Subcutaneous abdominal adipose tissue (tissue), 5 donors: ENCODE data around the gene MED16.
"Not testable (repeated sequence)": the region's sequence is repeated elsewhere in the genome, so short reads cannot be mapped to it uniquely, and the experiment has no call there.

Experiments used
- H3K27ac ChIP-seq: one replicate; pipeline ENCODE4 v1.7.0; 2013; ENCODE audit warnings: low read depth, mild to moderate bottlenecking, inconsistent platforms, low read length, moderate library complexity
- H3K27me3 ChIP-seq, 5 donors: one replicate each; pipeline ENCODE4 v1.7.0; 2013; ENCODE audit warnings: low read length in 5 of 5, inconsistent platforms in 1 of 5; ENCODE audit not compliant: control insufficient read depth in 5 of 5, insufficient read depth in 4 of 5
- H3K36me3 ChIP-seq, 5 donors: one replicate each; pipeline ENCODE4 v1.7.0; 2013; ENCODE audit warnings: low read length in 5 of 5; ENCODE audit not compliant: control insufficient read depth in 5 of 5, insufficient read depth in 5 of 5
- H3K4me1 ChIP-seq, 5 donors: one replicate each; pipeline ENCODE4 v1.7.0; 2013; ENCODE audit warnings: low read length in 5 of 5, mild to moderate bottlenecking in 3 of 5, moderate library complexity in 1 of 5; ENCODE audit not compliant: control insufficient read depth in 5 of 5, insufficient read depth in 5 of 5
- H3K4me3 ChIP-seq, 5 donors: one replicate each; pipeline ENCODE4 v1.7.0; 2013; ENCODE audit warnings: low read length in 5 of 5, low read depth in 1 of 5
- H3K9ac ChIP-seq, 5 donors: one replicate each; pipeline ENCODE4 v1.7.0; 2013; ENCODE audit warnings: low read length in 5 of 5, mild to moderate bottlenecking in 4 of 5, moderate library complexity in 3 of 5
- H3K9me3 ChIP-seq, 5 donors: one replicate each; pipeline ENCODE4 v1.7.0; 2013; ENCODE audit warnings: low read length in 5 of 5; ENCODE audit not compliant: control insufficient read depth in 5 of 5
- donor health status: healthy.
- donor health status: healthy.
- donor health status: healthy.
- donor health status: healthy.
- donor health status: healthy.

MED16 gene

GRCh38 chr19:899336-900042 is 6.5 kb upstream of the MED16 start:
- Histone ChIP-seq H3K27me3 (no peaks in the 10 kb centered on the region), H3K27ac (no peak overlapping the region), H3K36me3 (peaks cover 0 to 40% (median 17%) of the 10 kb centered on the region in 5 donors)

GRCh38 chr19:898663-899062 is 5.7 kb upstream of the MED16 start:
- peaks cover 0 to 3% (median 0%) of the 10 kb centered on the region in 5 donors for H3K4me1 ChIP-seq
- no peaks in the 10 kb centered on the region for H3K27me3 ChIP-seq
- H3K9me3 ChIP-seq: no peaks in the 10 kb centered on the region
- peaks cover 0 to 38% (median 17%) of the 10 kb centered on the region in 5 donors for H3K36me3 ChIP-seq
- no peak overlapping the region for H3K27ac ChIP-seq
- H3K9ac ChIP-seq: no peak overlapping the region
- no peak overlapping the region for H3K4me3 ChIP-seq

More at GRCh38 chr19:899336-900042, 6.5 kb upstream of the MED16 start:
- Histone ChIP-seq H3K9me3 (no peaks in the 10 kb centered on the region), H3K9ac (no peak overlapping the region), H3K4me1 (no peaks in the 10 kb centered on the region), H3K4me3 (no peak overlapping the region)

GRCh38 chr19:897442-898039 is 4.6 kb upstream of the MED16 start:
- peaks cover 0 to 38% (median 17%) of the 10 kb centered on the region in 5 donors for H3K36me3 ChIP-seq
- H3K9ac ChIP-seq: no peak overlapping the region
- no peak overlapping the region for H3K4me3 ChIP-seq
- no peaks in the 10 kb centered on the region for H3K9me3 ChIP-seq
- no peaks in the 10 kb centered on the region for H3K27me3 ChIP-seq
- peaks cover 0 to 5% (median 0%) of the 10 kb centered on the region in 5 donors for H3K4me1 ChIP-seq
- no peak overlapping the region for H3K27ac ChIP-seq

GRCh38 chr19:896999-897398 is 4.0 kb upstream of the MED16 start:
- H3K27me3 ChIP-seq: no peaks in the 10 kb centered on the region
- H3K9me3 ChIP-seq: no peaks in the 10 kb centered on the region
- no peak overlapping the region for H3K27ac ChIP-seq
- peaks cover 0 to 37% (median 17%) of the 10 kb centered on the region in 5 donors for H3K36me3 ChIP-seq
- H3K4me1 ChIP-seq: peaks cover 0 to 9% (median 4%) of the 10 kb centered on the region in 5 donors
- no peak overlapping the region for H3K9ac ChIP-seq
- H3K4me3 ChIP-seq: no peak overlapping the region

- H3K9me3 ChIP-seq: no peaks in the 10 kb centered on the region
- no peak overlapping the region for H3K9ac ChIP-seq
- H3K27me3 ChIP-seq: no peaks in the 10 kb centered on the region
- H3K36me3 ChIP-seq: peaks cover 0 to 32% (median 15%) of the 10 kb centered on the region in 5 donors
- H3K4me1 ChIP-seq: peaks cover 0 to 13% (median 7%) of the 10 kb centered on the region in 5 donors
- H3K27ac ChIP-seq: no peak overlapping the region
- no peak overlapping the region for H3K4me3 ChIP-seq
Observed at GRCh38 chr19:896434-896833, 3.4 kb upstream of the MED16 start.

GRCh38 chr19:892243-892893 is 619 bp downstream of the MED16 start:
- H3K27me3 ChIP-seq: no peaks in the 10 kb centered on the region
- peak overlapping the region; percentile 50 for H3K27ac ChIP-seq
- H3K4me3 ChIP-seq: peak overlapping the region; percentile 73 to 90 (median 87)
- peaks cover 0 to 13% (median 8%) of the 10 kb centered on the region in 5 donors for H3K4me1 ChIP-seq
- peak overlapping the region; percentile 76 to 88 (median 82) for H3K9ac ChIP-seq
- H3K36me3 ChIP-seq: peaks cover 0 to 40% (median 28%) of the 10 kb centered on the region in 5 donors
- no peaks in the 10 kb centered on the region for H3K9me3 ChIP-seq

- Histone ChIP-seq H3K4me3 (peak overlapping the region; percentile 73 to 90 (median 87)), H3K4me1 (peaks cover 0 to 13% (median 8%) of the 10 kb centered on the region in 5 donors), H3K27ac (peak overlapping the region; percentile 50), H3K9ac (peak overlapping the region; percentile 76 to 88 (median 82)), H3K36me3 (peaks cover 0 to 40% (median 27%) of the 10 kb centered on the region in 5 donors)
- H3K9me3 ChIP-seq, H3K27me3 ChIP-seq: not testable (repeated sequence)
Observed at GRCh38 chr19:891421-892200, 1.4 kb downstream of the MED16 start.

- Histone ChIP-seq H3K9me3 (no peaks in the 10 kb centered on the region), H3K4me1 (peaks cover 0 to 13% (median 8%) of the 10 kb centered on the region in 5 donors), H3K9ac (no peak overlapping the region), H3K27me3 (no peaks in the 10 kb centered on the region), H3K27ac (no peak overlapping the region), H3K36me3 (peaks cover 0 to 46% (median 34%) of the 10 kb centered on the region in 5 donors), H3K4me3 (no peak overlapping the region)
Observed at GRCh38 chr19:890831-891230, 2.2 kb downstream of the MED16 start.

GRCh38 chr19:889662-890295 is 3.2 kb downstream of the MED16 start:
- Histone ChIP-seq H3K4me3 (no peak overlapping the region), H3K9ac (no peak overlapping the region), H3K9me3 (no peaks in the 10 kb centered on the region), H3K27me3 (no peaks in the 10 kb centered on the region), H3K36me3 (peaks cover 0 to 57% (median 44%) of the 10 kb centered on the region in 5 donors), H3K27ac (no peak overlapping the region), H3K4me1 (peaks cover 0 to 13% (median 8%) of the 10 kb centered on the region in 5 donors)
